GM21737 (cell line): ENCODE results near the gene PRMT7.
A peak's percentile ranks its signal among the peaks of the same experiment; 100 is the strongest.

Experiments
- ATAC-seq: cut with Tn5 transposase; IDR thresholded peaks from one replicate; pipeline ENCODE4 v1.9.1; 2021; ENCODE audit warnings: mild to moderate bottlenecking, moderate library complexity; ENCODE audit not compliant: unreplicated experiment

Gene PRMT7

DNA sequence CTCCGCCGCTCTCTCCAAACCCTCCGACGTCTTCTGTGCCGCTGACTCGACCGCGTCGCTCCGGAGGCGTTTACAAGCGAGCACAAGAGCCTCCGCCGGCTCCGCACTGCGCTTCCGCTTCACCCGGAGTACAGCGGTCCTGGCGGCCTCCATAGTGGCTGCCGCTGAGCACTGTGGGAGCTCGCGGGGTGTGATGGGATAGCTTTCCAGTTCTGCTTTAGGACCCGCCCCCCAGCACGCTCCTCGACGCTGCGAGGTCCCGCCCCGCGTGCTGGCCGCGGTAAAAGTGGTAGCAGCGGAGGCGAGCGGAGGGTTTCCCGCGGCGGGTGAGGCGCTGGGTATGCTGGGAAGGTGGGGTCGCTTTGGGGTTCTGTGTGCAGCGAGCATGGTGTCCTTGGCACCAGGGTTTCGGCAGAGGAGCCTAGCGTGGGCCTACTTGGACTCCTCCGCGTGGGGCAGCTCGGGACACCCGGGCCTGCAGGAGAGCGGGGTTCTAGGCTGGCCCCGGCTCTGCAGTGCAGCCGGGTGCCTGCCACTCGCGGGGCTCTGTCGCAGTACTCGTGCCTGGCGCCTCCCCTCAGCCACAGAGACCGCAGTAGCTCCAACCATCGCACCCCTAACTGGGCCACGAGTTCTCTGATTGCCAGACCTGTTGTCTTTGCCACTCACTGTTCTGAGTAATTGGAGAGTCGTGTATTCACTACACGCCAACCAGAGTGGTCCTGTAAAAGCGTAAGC lies at the start of gene PRMT7, which contains the start of gene SLC7A6OS:
Gene PRMT7 (plus strand): TSS at position 246 of the 738 bp plus-strand sequence. CDS start 4,961 bp downstream, outside the sequence.
Gene SLC7A6OS (minus strand): TSS at position 173 of the 738 bp plus-strand sequence. CDS start 20 bp downstream, at position 153.
- peak; percentile 96 for ATAC-seq

GRCh38 chr16:68263559-68264127 lies 47.2 kb upstream of the PRMT7 start:
- peak; percentile 10 for ATAC-seq

DNA sequence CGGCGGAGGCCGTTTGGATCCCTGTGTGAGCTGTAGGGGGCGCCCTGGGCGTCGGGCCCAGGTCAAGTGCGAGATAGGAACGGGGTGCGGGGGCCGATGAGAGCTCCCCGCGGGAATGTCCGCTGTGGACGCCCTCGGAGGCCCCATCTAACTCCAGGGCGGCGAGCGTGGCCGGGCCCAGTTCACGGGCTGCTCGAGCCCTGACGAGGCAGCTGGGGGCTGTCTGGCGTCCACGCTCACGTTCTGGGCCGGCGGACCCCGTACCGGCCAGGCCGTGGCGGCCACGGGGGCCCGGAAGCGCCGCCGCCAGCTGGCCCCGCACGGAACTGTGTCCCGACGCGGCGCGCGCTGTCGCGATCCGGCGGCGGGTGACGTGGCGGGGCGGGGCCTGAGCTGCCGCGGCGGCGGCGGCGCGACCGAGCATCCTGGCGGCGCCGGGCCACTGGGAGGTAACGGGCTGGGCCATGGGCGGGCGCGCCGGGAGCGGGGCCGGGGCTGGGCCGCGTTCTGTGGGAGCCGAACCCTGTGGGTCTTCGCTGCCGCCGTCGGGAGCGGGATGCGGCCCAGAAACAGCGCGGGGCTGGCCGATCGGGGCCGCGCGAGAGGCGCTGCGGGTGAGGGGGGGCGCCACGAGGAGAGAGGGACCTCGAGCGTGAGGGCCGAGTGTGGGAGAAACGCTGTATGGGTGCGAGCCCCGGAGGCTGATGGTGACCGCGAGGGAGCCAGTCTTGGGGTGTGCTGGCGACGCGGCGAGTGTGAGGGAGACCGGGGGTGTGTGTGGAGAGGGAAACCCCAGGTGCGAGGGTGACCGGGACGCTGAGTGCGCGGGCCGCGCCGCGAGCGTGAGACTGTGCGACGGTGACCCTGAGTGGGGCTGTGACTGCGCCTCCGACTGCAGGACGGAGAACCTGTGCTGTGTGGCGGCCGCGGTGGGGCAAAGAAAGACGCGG lies 46.4 kb upstream of the PRMT7 start, which contains the start of gene SLC7A6:
Gene SLC7A6 (plus strand): TSS at position 399 of the 950 bp plus-strand sequence. CDS start 10,201 bp downstream, outside the sequence.
- peak; percentile 68 for ATAC-seq

DNA sequence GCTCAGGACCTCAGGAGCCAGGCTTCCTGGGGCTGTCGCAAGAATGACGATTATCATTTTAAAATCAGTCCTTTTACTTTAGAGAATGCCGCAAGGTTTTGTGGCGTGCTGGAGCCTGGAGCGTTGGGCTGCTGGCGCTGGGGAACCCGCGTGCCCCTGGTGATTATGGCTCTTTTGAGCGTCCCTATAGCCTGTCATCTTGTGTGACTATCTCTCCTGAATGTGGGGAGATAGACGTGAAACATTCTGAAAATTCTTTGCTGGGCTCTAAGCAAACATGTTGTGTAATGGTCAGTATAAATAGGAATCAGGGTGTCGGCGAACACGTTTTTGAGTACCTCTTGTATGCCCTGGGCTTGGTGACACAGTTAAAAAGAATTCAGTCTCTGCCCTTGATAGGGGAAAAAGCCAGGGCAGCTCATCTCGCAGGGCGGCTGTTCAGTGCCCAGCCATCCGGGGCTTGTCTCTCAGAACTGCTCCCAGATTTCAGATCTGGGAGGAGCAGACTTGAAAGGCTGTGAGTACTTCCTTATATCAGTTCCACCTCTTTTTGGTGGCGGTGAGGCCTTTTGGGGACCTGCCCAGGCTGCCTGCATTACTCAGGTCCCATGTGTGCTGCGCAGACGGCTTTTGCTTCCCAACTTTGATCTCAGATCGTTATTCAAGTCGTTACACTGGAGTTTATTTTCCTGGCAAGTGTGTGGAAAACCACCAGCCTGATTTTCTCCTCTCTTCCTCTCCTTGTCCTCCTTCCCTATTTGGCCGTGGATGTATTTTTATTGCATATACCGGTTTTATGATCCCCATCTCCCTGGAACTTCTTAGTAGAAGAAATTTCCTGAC lies 45.5 kb upstream of the PRMT7 start:
- ATAC-seq: no peak

GRCh38 chr16:68267612-68268405 lies 43.0 kb upstream of the PRMT7 start:
- ATAC-seq: no peak

DNA sequence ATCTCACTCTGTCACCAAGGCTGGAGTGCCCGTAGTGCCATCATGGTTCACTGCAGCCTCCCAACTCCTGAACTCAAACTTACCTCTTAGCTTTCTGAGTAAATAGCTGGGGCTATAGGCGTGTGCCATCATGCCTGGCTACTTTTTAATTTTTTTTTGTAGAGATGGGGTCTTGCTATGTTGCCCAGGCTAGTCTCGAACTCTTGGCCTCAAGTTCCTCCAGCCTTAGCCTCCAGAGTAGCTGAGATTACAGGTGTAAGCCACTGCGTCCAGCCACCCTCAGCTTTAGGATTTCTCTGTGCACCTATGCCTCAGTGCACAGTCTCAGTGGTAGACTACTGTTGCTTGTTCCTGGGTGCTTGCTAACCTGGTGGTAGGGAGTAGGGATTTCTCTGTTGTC lies 41.0 kb upstream of the PRMT7 start:
- ATAC-seq: no peak

- no peak for ATAC-seq
Measured at GRCh38 chr16:68270353-68270752, 40.5 kb upstream of the PRMT7 start.

DNA sequence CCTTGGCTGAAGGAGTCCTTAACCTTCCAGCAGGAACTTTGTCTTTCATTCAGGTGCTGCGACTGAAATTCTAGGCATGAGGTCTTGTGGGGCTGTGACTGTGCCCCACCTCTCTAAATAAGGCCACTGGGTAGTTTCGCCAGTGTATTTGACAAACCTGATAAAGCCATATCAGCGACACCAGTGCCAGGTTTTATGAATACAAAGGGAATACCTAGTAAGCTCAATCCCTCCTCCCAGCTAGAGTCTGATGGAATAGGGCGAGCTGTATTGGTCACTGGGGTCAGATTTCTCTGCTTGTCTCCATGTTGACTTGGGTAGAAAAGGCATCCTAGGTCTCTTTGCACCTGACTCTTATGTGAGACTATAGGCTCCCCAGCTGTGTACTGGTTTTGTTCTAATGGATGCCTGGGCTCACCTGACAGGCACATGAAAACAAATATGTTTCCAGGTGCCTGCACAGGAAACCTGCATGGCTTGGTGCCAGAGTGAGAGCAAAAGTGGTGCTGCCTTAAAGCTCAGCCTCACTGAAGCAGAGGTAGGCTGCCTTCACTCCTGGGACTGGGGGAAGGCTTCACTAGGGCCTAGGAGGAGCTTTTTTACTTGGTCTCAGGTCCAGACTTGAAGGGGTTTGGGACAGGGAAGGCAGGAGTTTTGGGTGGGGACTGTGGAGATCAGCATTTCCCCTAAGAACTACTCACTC lies 38.2 kb upstream of the PRMT7 start:
- ATAC-seq: no peak

DNA sequence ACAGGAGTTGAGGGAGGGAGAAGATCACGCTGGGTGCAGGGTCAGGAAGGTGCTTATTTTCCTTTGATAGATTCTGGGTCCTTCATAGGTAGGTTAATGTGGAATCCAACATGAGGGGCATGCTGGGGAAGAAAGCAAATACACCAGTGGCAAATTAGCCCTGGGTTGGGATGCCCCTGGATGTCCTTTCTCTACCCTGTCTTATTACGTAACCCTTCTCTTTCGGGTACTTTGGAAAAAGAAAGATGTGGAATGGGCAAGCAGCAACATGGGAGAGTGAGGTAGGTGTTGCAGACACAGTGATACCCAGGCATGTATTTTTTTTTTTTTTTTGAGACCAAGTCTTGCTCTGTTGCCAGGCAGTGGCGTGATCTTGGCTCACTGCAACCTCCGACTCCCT lies 37.4 kb upstream of the PRMT7 start:
- ATAC-seq: no peak

- ATAC-seq: no peak
Measured at GRCh38 chr16:68273896-68274295, 36.9 kb upstream of the PRMT7 start.

GRCh38 chr16:68274441-68274840 lies 36.4 kb upstream of the PRMT7 start:
- ATAC-seq: no peak

DNA sequence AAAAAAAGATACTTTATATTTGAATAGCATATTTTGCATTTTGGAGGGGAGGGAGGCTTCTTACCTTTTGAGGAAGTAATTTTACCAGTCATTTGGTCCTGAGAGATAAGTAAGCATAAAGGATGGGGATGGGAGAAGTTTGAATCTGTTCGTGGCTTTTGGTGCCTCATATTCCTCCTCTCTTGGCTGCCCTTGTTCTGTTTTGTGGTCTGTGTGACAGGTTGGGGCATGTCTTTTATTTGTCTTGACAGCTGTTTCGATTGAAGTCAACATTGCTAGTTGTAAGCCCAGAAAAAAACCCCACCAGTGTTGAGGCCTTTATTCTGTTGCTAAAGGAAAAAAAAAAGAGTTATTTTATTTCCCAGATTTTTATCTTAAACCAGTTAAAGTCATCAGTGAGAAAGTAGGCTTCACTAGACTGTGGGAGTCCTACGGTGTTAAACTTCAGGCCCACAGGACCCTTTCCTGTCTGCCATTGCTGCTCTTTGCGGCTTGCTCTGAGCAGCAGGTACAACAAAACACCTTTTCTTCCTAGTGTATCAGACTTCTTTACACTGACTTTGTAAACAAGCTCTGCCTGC lies 35.1 kb upstream of the PRMT7 start:
- ATAC-seq: peak; percentile 42

GRCh38 chr16:68276223-68276622 lies 34.6 kb upstream of the PRMT7 start:
- no peak for ATAC-seq

DNA sequence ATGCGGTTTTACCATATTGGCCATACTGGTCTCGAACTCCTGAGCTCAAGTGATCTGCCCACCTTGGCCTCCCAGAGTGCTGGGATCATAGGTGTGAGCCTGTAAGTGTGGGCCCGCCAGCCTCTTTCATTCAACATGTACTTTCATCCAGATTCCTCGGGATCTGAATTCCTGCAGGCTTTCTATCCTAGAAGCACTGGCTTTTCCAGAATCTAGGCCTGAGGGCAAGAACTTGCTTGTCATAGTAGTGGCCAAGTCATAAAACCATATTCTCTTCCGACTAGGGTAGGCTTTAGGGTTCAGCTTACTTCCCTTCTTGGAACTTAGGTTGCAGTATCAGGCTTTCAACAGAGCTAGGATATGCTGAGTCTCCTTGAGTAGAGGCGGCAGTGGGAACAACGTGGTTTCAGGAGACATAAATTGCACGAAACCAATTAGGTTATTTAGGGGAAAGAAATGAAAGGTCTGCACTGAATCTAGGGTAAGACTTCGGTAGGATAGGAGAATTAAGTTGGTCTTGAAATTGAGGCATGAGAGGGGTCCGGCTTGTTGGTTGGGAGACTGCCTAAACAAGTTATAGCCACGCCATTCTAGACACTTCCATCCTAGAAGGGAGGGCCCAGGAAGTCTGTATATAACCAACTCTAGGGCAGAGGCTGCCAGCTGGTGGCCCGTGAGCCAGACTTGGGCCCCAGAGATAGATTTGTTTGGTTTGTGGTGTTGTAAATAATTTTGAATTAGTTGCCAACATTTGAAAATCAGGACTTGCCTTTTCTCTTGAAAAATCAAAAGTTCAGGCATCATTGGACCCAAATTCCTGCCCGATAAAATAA lies 30.9 kb upstream of the PRMT7 start:
- no peak for ATAC-seq

DNA sequence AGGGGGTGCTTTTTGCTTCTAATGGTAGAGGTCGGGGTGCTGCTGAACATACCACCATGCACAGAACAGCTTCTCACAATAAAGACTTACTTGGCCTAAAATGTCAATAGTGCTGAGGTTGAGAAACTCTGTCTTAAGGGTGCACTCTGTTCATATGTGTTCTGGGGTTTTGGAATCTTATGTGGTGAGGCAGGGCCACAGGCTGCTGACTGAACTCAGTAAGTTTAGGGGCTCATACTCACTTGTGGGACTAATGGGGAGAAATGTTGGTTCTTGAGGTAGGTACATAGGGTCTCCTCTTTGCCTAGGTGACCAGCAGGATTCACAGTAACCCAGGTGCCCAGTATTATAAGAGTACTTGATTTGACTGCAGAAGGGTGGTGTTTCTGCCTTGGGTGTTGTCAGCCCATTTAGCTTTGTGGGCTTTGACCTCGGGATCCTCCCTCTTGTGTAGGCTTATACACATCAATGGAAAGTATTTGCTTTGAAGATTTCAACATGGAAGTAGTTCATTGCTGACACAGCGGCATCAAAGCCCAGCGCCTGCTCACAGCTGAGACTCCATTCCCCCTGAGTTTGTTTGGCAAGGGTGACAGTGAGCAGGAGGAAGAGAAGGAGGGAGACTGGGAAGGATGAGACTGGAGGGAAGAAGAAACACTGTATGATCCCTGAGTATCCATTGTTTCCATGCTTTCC lies 29.3 kb upstream of the PRMT7 start:
- no peak for ATAC-seq

DNA sequence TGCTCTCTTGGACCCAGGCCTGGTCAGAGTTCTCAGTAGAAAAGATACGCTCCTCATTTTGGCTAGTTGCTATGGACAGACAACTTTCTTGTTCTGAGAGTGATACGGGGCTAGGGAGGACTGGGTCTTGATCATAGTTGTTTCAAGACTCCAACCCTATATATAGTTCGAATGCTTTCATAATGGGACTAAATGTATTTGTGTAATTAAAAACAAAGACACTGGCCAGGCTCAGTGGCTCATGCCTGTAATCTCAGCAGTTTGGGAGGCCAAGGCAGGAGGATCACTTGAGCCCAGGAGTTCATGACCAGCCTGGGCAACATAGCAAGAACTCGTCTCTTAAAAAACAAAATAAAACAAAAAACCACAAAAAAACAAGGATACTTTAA lies 28.8 kb upstream of the PRMT7 start:
- no peak for ATAC-seq

GRCh38 chr16:68283346-68283745 lies 27.5 kb upstream of the PRMT7 start:
- ATAC-seq: no peak
